ENCODE data around the gene FXYD3.

The FXYD3 gene

GRCh38 chr19:35123573-35123972 lies 8.0 kb downstream of the FXYD3 start:
- no peak for ATAC-seq
- TF ChIP-seq OSR1 (CRISPR knock-in tag; IDR thresholded peaks at IDR 0.05) (no peak), ZNF565 (CRISPR knock-in tag; conservative IDR thresholded peaks at IDR 0.05; ENCODE audit: low read depth) (no peak), TOX (CRISPR knock-in tag; IDR thresholded peaks at IDR 0.05; ENCODE audit: borderline replicate concordance) (no peak), ZNF70 (CRISPR knock-in tag; IDR thresholded peaks at IDR 0.05) (no peak), TCF4 (CRISPR knock-in tag; IDR thresholded peaks at IDR 0.05; ENCODE audit: borderline replicate concordance) (no peak), ESRRG (CRISPR knock-in tag; IDR thresholded peaks at IDR 0.05) (no peak)
- TF ChIP-seq, protein P1, sequence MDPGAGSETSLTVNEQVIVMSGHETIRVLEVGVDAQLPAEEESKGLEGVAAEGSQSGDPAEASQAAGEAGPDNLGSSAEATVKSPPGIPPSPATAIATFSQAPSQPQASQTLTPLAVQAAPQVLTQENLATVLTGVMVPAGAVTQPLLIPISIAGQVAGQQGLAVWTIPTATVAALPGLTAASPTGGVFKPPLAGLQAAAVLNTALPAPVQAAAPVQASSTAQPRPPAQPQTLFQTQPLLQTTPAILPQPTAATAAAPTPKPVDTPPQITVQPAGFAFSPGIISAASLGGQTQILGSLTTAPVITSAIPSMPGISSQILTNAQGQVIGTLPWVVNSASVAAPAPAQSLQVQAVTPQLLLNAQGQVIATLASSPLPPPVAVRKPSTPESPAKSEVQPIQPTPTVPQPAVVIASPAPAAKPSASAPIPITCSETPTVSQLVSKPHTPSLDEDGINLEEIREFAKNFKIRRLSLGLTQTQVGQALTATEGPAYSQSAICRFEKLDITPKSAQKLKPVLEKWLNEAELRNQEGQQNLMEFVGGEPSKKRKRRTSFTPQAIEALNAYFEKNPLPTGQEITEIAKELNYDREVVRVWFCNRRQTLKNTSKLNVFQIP (CRISPR knock-in tag; IDR thresholded peaks at IDR 0.05; ENCODE audit: borderline replicate concordance, low read depth), result no peak
- TF ChIP-seq, protein P2, sequence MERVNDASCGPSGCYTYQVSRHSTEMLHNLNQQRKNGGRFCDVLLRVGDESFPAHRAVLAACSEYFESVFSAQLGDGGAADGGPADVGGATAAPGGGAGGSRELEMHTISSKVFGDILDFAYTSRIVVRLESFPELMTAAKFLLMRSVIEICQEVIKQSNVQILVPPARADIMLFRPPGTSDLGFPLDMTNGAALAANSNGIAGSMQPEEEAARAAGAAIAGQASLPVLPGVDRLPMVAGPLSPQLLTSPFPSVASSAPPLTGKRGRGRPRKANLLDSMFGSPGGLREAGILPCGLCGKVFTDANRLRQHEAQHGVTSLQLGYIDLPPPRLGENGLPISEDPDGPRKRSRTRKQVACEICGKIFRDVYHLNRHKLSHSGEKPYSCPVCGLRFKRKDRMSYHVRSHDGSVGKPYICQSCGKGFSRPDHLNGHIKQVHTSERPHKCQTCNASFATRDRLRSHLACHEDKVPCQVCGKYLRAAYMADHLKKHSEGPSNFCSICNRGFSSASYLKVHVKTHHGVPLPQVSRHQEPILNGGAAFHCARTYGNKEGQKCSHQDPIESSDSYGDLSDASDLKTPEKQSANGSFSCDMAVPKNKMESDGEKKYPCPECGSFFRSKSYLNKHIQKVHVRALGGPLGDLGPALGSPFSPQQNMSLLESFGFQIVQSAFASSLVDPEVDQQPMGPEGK (CRISPR knock-in tag; IDR thresholded peaks at IDR 0.05; ENCODE audit: borderline replicate concordance), result no peak
- TF ChIP-seq, protein P3, sequence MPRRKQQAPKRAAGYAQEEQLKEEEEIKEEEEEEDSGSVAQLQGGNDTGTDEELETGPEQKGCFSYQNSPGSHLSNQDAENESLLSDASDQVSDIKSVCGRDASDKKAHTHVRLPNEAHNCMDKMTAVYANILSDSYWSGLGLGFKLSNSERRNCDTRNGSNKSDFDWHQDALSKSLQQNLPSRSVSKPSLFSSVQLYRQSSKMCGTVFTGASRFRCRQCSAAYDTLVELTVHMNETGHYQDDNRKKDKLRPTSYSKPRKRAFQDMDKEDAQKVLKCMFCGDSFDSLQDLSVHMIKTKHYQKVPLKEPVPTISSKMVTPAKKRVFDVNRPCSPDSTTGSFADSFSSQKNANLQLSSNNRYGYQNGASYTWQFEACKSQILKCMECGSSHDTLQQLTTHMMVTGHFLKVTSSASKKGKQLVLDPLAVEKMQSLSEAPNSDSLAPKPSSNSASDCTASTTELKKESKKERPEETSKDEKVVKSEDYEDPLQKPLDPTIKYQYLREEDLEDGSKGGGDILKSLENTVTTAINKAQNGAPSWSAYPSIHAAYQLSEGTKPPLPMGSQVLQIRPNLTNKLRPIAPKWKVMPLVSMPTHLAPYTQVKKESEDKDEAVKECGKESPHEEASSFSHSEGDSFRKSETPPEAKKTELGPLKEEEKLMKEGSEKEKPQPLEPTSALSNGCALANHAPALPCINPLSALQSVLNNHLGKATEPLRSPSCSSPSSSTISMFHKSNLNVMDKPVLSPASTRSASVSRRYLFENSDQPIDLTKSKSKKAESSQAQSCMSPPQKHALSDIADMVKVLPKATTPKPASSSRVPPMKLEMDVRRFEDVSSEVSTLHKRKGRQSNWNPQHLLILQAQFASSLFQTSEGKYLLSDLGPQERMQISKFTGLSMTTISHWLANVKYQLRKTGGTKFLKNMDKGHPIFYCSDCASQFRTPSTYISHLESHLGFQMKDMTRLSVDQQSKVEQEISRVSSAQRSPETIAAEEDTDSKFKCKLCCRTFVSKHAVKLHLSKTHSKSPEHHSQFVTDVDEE (CRISPR knock-in tag; IDR thresholded peaks at IDR 0.05), result no peak

DNA sequence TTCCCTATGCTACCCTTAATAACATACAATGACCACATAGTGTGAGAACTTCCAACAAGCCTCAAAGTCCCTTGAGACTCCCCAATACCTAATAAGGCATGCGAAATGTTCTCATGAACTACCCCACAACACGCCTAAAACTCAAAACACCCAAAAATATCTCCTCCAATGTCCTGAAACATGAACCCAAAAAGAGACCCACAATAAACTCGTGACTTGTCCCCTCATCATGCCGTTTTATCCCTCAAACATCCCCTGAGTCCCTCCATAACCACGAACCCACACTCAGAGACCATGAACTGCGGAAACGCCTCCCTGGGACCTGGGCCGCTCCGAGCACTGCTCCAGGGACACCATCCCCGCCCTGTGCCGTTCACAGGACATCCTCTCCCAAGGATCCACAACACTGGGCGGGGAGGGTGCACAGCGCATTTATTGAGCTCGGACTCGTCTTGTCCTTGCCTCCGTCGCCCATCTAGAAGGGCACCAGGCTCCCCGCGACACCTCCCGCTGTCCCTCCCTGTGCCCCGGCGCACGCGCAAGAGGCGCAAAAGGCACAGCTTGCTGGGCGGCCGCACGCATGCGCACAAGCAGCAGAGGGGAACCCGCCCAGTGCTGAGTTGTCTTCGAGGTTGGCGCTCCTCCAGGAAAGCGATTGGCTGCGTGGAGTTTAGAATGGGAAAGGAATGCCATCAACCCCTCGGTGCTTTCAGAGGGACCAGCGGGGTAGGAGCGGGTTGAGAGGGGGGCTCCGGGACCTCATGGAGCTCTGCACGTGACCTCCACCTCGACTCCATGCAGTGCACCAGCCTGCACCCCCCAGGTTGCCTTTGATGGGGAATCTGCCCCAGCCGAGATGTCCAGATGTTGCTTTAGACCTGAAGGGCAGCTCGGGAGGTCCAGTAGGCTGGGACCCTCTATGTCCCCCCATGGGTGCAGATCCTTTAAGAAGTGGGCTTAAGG lies 8.8 kb downstream of the FXYD3 start:
- TF ChIP-seq ZFP3 (CRISPR knock-in tag; IDR thresholded peaks at IDR 0.05) (no peak), CSRNP3 (CRISPR knock-in tag; IDR thresholded peaks at IDR 0.05) (no peak), RARB (CRISPR knock-in tag; IDR thresholded peaks at IDR 0.05) (no peak), TOX (CRISPR knock-in tag; IDR thresholded peaks at IDR 0.05; ENCODE audit: borderline replicate concordance) (no peak), SNAI2 (CRISPR knock-in tag; IDR thresholded peaks at IDR 0.05) (no peak), GLIS3 (CRISPR knock-in tag; IDR thresholded peaks at IDR 0.05) (no peak), PPARA (CRISPR knock-in tag; IDR thresholded peaks at IDR 0.05; ENCODE audit: borderline replicate concordance) (no peak), OSR1 (CRISPR knock-in tag; IDR thresholded peaks at IDR 0.05) (no peak)
- TF ChIP-seq, protein P3 (CRISPR knock-in tag; IDR thresholded peaks at IDR 0.05), result no peak; the same call in 1 of the 2 replicates
- ATAC-seq, result peak; percentile 97

GRCh38 chr19:35125270-35125717 lies 9.7 kb downstream of the FXYD3 start:
- no peak for ATAC-seq
- TF ChIP-seq ESRRG (CRISPR knock-in tag; IDR thresholded peaks at IDR 0.05) (no peak), CREB5 (CRISPR knock-in tag; IDR thresholded peaks at IDR 0.05; ENCODE audit: low read depth) (no peak), OSR1 (CRISPR knock-in tag; IDR thresholded peaks at IDR 0.05) (no peak), GLIS3 (CRISPR knock-in tag; IDR thresholded peaks at IDR 0.05) (no peak), ZFP30 (CRISPR knock-in tag; IDR thresholded peaks at IDR 0.05) (no peak), ZNF70 (CRISPR knock-in tag; IDR thresholded peaks at IDR 0.05) (no peak), ARNTL (CRISPR knock-in tag; IDR thresholded peaks at IDR 0.05; ENCODE audit: borderline replicate concordance, low read depth) (no peak), BACH2 (CRISPR knock-in tag; IDR thresholded peaks at IDR 0.05; ENCODE audit: borderline replicate concordance) (no peak), CSRNP3 (CRISPR knock-in tag; IDR thresholded peaks at IDR 0.05) (no peak), SNAI2 (CRISPR knock-in tag; IDR thresholded peaks at IDR 0.05) (no peak)
- TF ChIP-seq, protein P1 (CRISPR knock-in tag; IDR thresholded peaks at IDR 0.05; ENCODE audit: borderline replicate concordance, low read depth), result no peak

Data from SK-N-SH treated with all-trans-retinoic acid at 6 μM for 48 hours (cell line).